HEK293T (cell line): Measurements from ENCODE around the gene RNF25.

Source experiments
- CTCF ChIA-PET: fragments of 350-600 bp; formaldehyde crosslinking; extraction: SDS; loops from one replicate; lab custom pipeline; 2021; ENCODE audit warnings: antibody characterized with exemption, inconsistent platforms; lab: Yijun Ruan, JAX
- POLR2A ChIA-PET: fragments of 350-600 bp; formaldehyde crosslinking; extraction: SDS; loops from one replicate; lab custom pipeline; 2020; ENCODE audit warnings: antibody characterized with exemption, inconsistent platforms; lab: Yijun Ruan, JAX
- DNase-seq: peaks from one replicate; pipeline ENCODE4 v3.0.0; 2012; ENCODE audit warnings: mixed read lengths; ENCODE audit errors: extremely low spot score
- ARNT ChIP-seq: fragments of 450-650 bp; IDR thresholded peaks from 2 replicates; pipeline ENCODE4 v1.6.1; 2017; ENCODE audit warnings: mild to moderate bottlenecking
- BHLHE40 ChIP-seq: fragments of 450-650 bp; IDR thresholded peaks from 2 replicates; pipeline ENCODE4 v1.6.1; 2016; ENCODE audit warnings: mild to moderate bottlenecking, moderate library complexity, borderline replicate concordance
- CTBP1 ChIP-seq: fragments of 450-650 bp; IDR thresholded peaks from 2 replicates; pipeline ENCODE4 v1.6.1; 2016; ENCODE audit warnings: borderline replicate concordance
- ELF4 ChIP-seq: fragments of 450-650 bp; IDR thresholded peaks from 2 replicates; pipeline ENCODE4 v1.6.1; 2017; ENCODE audit warnings: antibody characterized with exemption
- FOXA1 ChIP-seq: fragments of 450-650 bp; IDR thresholded peaks from 2 replicates; pipeline ENCODE4 v1.6.1; 2016; ENCODE audit warnings: mild to moderate bottlenecking
- FOXK2 ChIP-seq: fragments of 450-650 bp; IDR thresholded peaks from 2 replicates; pipeline ENCODE4 v1.6.1; 2016; ENCODE audit warnings: mild to moderate bottlenecking
- FOXM1 ChIP-seq: fragments of 450-650 bp; IDR thresholded peaks from 2 replicates; pipeline ENCODE4 v1.6.1; 2017; ENCODE audit warnings: mild to moderate bottlenecking, borderline replicate concordance
- HDGF ChIP-seq: fragments of 450-650 bp; IDR thresholded peaks from 2 replicates; pipeline ENCODE4 v1.6.1; 2017; ENCODE audit warnings: antibody characterized with exemption, borderline replicate concordance
- L3MBTL2 ChIP-seq: fragments of 450-650 bp; conservative IDR thresholded peaks from 2 replicates; pipeline ENCODE4 v1.6.1; 2016; ENCODE audit warnings: mild to moderate bottlenecking
- LEF1 ChIP-seq: fragments of 450-650 bp; IDR thresholded peaks from 2 replicates; pipeline ENCODE4 v1.6.1; 2017; ENCODE audit warnings: mild to moderate bottlenecking, borderline replicate concordance
- NFRKB ChIP-seq: fragments of 450-650 bp; IDR thresholded peaks from 2 replicates; pipeline ENCODE4 v1.6.1; 2016; ENCODE audit warnings: mild to moderate bottlenecking, moderate library complexity
- SP1 ChIP-seq: fragments of 450-650 bp; IDR thresholded peaks from 2 replicates; pipeline ENCODE4 v1.6.1; 2017
- SUZ12 ChIP-seq: fragments of 450-650 bp; IDR thresholded peaks from 2 replicates; pipeline ENCODE4 v1.6.1; 2016; ENCODE audit warnings: mild to moderate bottlenecking
- TARDBP ChIP-seq: fragments of 450-650 bp; IDR thresholded peaks from 2 replicates; pipeline ENCODE4 v1.6.1; 2016
- ZNF384 ChIP-seq: fragments of 450-650 bp; IDR thresholded peaks from 2 replicates; pipeline ENCODE4 v1.6.1; 2016
- TF ChIP-seq, protein P1 (sequence below): fragments of 450-650 bp; IDR thresholded peaks from 2 replicates; pipeline ENCODE4 v1.6.1; 2016

RNF25 gene

GRCh38 chr2:218680061-218680460 lies 8.3 kb upstream of the RNF25 start:
- TF ChIP-seq FOXA1 (no peak), ELF4 (no peak), LEF1 (no peak), TARDBP (no peak), HDGF (no peak), ARNT (no peak), ZNF384 (no peak), NFRKB (no peak), L3MBTL2 (no peak), CTBP1 (no peak), SP1 (no peak), SUZ12 (no peak), FOXK2 (no peak)
- TF ChIP-seq, protein P1, sequence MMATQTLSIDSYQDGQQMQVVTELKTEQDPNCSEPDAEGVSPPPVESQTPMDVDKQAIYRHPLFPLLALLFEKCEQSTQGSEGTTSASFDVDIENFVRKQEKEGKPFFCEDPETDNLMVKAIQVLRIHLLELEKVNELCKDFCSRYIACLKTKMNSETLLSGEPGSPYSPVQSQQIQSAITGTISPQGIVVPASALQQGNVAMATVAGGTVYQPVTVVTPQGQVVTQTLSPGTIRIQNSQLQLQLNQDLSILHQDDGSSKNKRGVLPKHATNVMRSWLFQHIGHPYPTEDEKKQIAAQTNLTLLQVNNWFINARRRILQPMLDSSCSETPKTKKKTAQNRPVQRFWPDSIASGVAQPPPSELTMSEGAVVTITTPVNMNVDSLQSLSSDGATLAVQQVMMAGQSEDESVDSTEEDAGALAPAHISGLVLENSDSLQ: no peak
- POLR2A ChIA-PET: no interaction called here
- no peak for DNase-seq
- CTCF ChIA-PET: no interaction called here

DNA sequence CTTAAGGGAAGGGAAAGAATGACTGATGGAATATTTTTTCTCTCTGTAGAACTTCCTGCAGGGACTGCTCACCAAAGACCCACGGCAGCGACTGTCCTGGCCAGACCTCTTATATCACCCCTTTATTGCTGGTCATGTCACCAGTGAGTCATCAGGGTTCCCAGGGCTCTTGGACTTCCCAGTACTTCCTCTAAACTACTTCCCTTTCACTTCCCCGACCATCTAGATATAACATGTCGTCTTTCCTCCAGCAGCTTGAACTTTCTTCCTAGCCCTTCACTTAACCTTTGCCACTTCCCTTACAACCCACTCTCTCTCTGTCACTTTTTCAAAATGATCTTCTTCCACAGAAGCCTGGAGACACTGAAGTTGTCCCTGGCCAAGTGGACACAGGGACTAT lies 7.3 kb upstream of the RNF25 start:
- ChIA-PET CTCF (no interaction called here), POLR2A (no interaction called here)
- TF ChIP-seq LEF1 (no peak), SP1 (no peak), ELF4 (no peak), SUZ12 (no peak), BHLHE40 (no peak), HDGF (no peak), FOXA1 (no peak), CTBP1 (no peak), ZNF384 (no peak), L3MBTL2 (no peak), FOXK2 (no peak), ARNT (no peak), NFRKB (no peak), TARDBP (no peak), FOXM1 (no peak)
- TF ChIP-seq, protein P1: no peak
- no peak for DNase-seq

DNA sequence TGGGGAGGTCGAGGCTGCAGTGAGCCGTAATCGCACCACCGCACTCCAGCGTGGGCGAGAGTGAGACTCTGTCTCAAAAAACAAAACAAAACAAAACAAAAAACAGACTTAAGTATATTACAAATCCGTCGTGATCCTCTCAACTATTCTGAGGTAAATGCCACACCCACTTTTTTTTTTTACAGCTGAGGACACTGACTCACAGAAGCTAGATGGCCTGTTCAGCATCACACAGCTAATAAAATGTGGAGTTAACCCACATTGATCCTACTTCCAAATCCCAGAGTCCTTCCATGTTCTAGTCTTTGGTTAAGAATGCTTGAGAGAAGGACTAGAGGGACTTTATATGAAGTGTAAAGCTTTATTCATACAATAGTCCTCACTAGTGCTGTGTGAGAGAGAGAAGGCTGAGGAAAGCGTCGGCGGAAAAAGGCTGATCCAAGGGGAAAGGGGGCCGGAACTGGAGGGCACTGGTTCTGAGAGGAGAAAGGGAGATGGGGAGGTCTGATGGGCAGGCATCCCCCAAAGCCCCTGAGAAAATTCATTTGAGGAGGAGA lies 627 bp downstream of the RNF25 start:
- TF ChIP-seq FOXM1: no peak
- no peak for TF ChIP-seq LEF1
- no peak for TF ChIP-seq CTBP1
- TF ChIP-seq SUZ12: no peak
- TF ChIP-seq ARNT: no peak
- TF ChIP-seq SP1: no peak
- TF ChIP-seq HDGF: no peak
- no peak for TF ChIP-seq NFRKB
- ChIA-PET CTCF (interaction anchor here (0.5 to 1.7 kb wide), 5 partner anchors 12 to 176 kb away, joined by 3 to 7 read pairs (median 4); partner anchors contain the start of genes BCS1L and ZNF142), POLR2A (interaction anchor here (0.9 to 4.1 kb wide), 6 partner anchors 8 to 63 kb away, joined by 3 to 39 read pairs (median 4); partner anchors contain the start of genes BCS1L, PLCD4 and ZNF142)
- no peak for DNase-seq

DNA sequence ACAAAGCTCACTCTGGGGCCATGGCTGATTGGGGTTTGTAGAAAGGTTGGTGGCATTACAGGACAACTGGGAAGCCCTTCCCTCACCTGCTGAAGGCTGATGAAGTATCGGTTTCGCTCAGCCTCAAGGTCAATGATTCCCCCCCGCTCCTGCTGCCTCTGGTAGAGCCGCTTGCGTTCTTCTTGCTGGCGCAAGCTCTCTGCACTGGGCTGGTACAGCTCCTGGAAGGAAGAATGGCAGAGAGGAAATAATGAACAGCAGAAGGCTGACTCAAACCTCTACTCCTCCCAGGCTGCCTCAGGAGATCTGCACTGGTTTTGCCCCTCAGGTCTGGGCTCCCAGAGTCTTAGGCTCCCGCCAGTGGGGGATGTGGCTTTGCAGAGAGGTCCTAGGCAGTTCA lies 7.1 kb downstream of the RNF25 start:
- POLR2A ChIA-PET: no interaction called here
- no peak for DNase-seq
- TF ChIP-seq FOXM1: no peak
- no peak for TF ChIP-seq BHLHE40
- no peak for TF ChIP-seq TARDBP
- TF ChIP-seq SP1: no peak
- TF ChIP-seq L3MBTL2: no peak
- no peak for TF ChIP-seq FOXA1
- no peak for TF ChIP-seq ARNT
- TF ChIP-seq LEF1: no peak
- CTCF ChIA-PET: no interaction called here

GRCh38 chr2:218663901-218664300 lies 7.9 kb downstream of the RNF25 start:
- ChIA-PET CTCF (no interaction called here), POLR2A (no interaction called here)
- DNase-seq: no peak
- TF ChIP-seq LEF1 (no peak), SUZ12 (no peak), CTBP1 (no peak), ELF4 (no peak), L3MBTL2 (no peak)

GRCh38 chr2:218662827-218663226 lies 9.0 kb downstream of the RNF25 start:
- TF ChIP-seq FOXK2: no peak
- TF ChIP-seq HDGF: no peak
- TF ChIP-seq ELF4: no peak
- TF ChIP-seq L3MBTL2: no peak
- POLR2A ChIA-PET: interaction anchor here (1.0 kb wide), 1 partner anchor 9 kb away, joined by 5 read pairs; the partner anchor contains the start of genes RNF25 and STK36
- CTCF ChIA-PET: no interaction called here

DNA sequence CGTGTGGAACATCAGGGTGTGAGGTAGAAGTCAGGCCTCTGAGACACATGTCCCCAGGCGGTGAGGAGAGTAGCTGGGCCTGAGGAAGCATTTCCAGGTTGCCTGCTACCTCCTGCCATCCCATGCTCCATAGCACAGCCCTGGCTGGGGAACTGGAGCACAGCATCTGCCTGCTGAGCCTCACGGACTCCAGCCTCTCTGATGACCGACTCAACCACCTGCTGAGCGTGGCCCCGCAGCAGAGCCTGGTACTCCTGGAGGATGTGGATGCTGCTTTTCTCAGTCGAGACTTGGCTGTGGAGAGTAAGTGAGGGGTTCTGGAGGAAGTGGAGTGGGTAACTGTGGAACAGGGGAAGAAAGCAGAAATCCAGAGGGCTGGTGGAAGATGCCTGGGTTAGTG lies 9.4 kb downstream of the RNF25 start:
- no peak for DNase-seq
- POLR2A ChIA-PET: interaction anchor here (1.3 kb wide), 1 partner anchor 7 kb away, joined by 3 read pairs; no protein-coding TSS in a partner anchor
- TF ChIP-seq, protein P1: no peak
- TF ChIP-seq L3MBTL2 (no peak), SUZ12 (no peak), FOXK2 (no peak)
- CTCF ChIA-PET: no interaction called here

More at GRCh38 chr2:218662827-218663226, 9.0 kb downstream of the RNF25 start:
- no peak for DNase-seq
